HG02571 (cell line): ENCODE data around the gene ARHGAP26.
"Not testable (repeated sequence)": the region's sequence is repeated elsewhere in the genome, so short reads cannot be mapped to it uniquely, and the experiment has no call there.

Experiments used
- ATAC-seq: cut with Tn5 transposase; IDR thresholded peaks from one replicate; pipeline ENCODE4 v1.9.1; 2021; ENCODE audit warnings: mild to moderate bottlenecking, moderate library complexity; ENCODE audit not compliant: unreplicated experiment

ARHGAP26 gene

DNA sequence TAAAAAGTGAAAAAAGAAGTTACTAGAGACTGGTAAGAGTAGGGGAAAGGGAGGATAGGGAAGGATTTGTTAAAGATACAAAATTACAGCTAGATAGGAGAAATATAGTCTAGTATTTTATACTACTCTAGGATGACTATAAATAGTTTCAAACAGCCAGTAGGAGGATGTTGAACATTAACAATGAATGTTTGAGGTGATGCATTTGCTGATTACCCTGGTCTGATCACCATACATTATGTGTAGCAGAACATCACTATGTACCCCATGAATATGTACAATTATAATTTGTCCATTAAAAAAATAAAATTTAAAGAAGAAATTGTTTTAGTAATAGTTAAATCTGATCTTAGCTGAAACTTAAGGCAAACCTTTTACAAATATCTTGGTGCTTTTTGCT, 302.6 kb downstream of the ARHGAP26 start:
- no peak for ATAC-seq

DNA sequence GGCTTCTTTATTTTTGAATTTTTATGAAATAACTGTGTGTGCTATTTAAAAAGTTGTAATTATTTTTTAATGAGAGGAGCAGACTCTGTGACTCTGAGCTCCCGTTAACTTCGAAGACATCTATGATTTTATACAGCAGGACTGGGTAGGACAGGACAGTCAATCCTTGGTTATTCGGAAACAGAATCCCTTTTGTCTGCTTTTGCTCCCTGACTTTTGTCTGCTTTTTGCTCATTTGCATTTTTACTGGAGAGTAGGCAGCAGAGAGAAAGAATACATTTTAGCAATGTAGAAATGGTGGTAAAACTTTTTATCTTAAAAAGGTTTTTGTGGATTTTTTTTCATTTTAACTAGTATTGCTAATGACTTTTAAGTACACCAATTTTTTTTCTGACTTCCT, 303.6 kb downstream of the ARHGAP26 start:
- no peak for ATAC-seq

GRCh38 chr5:143074414-143074996, 304.3 kb downstream of the ARHGAP26 start:
- ATAC-seq = no peak

DNA sequence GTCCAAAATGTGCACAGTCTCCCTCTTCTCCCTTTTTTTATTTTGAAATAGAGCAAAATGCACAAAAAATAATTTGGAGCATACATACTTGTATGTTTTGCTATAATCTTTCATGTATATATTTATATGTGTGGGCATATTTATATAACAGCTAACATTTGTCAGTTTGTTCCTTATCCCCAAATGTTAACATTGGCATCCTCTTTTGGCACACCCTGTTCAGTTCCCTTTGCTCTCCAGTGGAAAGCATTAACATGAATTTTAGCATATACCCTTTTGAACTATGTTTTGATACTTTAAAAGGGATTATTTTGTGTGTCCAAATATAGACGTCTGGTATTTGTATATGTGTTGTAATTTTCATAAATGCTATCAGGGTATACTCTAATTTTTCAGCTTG, 306.2 kb downstream of the ARHGAP26 start:
- no peak for ATAC-seq

DNA sequence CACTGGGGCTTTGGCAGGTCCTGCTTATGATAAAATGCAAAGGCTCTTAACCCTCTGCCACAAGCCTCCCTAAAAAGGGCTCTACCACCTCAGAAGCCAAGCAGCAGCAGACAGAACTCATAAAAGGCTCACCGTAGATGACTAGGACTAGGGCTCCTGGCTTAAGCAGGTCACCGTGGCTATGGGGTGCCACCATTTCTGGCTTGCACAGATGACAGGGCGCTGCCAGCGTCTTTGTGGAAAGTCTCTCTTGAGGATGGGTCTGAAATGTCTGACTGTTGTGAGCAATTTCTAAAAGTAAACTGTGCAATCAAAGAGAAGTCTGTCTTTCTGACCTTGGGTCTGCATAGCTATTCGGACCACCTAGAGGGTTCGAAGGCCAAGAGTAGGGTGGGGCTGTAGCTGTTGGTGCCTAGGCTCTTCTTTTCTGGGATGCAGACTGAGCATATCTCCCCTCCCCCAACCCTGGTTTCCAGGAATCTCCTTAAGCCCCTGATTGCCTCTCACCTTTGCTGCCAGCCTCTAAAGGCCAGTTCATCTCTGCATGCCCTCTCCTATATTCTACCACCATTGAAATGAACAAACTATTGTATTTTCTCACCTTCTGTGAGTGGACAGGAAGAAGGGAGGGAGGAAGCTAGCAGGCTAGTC, 307.4 kb downstream of the ARHGAP26 start:
- no peak for ATAC-seq

DNA sequence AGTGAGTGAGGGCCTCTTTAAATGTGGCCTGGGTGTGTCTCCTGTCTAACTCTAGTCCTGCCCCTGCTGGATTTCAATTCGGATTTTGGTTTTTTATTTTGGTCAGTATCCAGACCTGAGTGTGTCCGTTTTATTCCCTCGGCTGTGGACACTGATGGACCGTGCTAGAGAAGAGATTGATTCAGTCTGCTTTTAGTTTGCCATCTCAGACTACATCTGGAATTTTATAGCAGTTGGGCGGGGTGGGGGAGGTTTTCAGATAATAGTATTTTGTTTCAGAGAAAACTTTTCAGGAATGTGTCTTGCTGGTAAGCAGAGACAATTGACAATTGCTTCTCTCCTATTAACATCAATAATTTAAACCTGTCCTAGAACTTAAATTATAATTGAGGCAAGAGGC, 308.1 kb downstream of the ARHGAP26 start:
- ATAC-seq = no peak

- no peak for ATAC-seq
These were observed 308.8 kb downstream of the ARHGAP26 start for GRCh38 chr5:143078971-143079370.

DNA sequence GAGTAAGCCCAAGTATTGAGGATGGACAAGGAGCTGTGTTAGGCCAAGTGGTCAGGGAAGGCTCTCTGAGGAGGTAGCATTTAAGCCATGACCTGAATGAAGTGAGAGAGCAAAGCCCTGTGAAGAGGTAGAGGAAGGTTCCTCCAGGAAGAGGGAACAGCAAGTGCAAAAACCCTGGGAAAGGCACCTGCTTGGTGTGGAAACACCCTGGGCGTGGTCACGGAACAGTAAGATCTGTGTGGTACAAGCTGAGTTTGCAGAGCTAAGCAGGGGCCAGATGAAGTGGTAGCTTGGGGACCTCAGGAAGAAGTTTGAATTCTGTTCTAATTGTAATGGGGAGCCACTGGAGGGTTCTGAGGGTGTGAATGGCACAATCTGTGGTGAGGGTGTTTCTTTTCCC, 310.2 kb downstream of the ARHGAP26 start:
- ATAC-seq = no peak

GRCh38 chr5:143080982-143081381, 310.8 kb downstream of the ARHGAP26 start:
- no peak for ATAC-seq

DNA sequence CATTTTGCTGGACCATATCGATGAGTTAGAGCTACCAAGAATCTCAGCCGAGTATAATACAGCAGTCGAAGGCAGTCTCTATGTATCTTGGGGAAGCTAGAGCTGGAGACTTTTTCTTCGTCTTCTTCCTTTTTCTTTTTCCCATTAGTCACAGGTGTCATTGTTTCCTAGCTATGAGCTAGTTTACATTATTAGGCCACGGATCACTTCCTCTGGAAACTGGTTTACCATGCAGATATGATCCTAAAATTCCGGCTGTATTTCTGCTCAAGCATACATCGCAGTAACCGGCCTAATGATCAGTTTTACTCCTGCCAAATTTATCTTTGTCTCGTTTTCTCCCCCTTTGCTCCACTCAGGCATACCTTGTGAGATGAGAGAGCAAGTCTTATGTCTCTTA, 312.8 kb downstream of the ARHGAP26 start:
- no peak for ATAC-seq

- no peak for ATAC-seq
These were observed 314.2 kb downstream of the ARHGAP26 start for GRCh38 chr5:143084407-143084806.

GRCh38 chr5:143085319-143085917, 315.2 kb downstream of the ARHGAP26 start:
- no peak for ATAC-seq

GRCh38 chr5:143086546-143086907, 316.4 kb downstream of the ARHGAP26 start:
- no peak for ATAC-seq

DNA sequence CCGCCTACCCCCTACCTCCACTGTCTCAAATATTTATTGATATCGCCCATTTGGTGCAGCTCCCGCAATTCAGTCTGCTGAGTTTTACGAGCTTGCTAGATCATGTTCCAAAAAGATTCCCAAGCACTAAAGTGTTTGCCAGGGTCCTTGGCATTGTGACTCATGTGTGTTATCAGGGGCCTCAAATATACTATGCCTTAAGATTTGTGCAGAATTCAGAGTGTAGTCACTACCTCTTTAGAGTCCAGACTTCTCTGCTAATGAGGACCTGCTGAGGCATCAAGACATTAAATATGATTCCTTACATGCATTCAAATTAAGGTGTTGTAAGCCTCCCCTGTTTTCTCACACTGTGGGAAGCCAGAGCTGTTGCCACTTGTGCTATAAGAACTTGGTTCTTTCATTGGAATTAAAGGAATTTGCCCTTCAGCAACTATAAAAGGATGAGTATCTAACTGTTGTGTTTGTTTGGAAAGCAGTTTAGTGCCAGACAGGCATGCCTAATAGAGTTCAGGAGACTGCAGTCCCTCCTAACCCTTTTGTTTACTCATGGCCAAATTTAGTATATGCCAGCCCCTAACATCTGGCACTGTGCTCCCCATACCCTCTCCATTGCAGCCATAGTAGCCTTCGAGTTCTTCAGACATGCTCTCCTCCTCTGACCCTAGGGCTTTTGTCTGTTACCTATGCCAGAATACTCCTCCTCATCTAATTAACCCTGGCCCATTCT, 316.9 kb downstream of the ARHGAP26 start:
- no peak for ATAC-seq

- not testable (repeated sequence) for ATAC-seq
These were observed 318.5 kb downstream of the ARHGAP26 start for GRCh38 chr5:143088702-143089101.

- not testable (repeated sequence) for ATAC-seq
These were observed 319.9 kb downstream of the ARHGAP26 start for GRCh38 chr5:143090044-143090443.

DNA sequence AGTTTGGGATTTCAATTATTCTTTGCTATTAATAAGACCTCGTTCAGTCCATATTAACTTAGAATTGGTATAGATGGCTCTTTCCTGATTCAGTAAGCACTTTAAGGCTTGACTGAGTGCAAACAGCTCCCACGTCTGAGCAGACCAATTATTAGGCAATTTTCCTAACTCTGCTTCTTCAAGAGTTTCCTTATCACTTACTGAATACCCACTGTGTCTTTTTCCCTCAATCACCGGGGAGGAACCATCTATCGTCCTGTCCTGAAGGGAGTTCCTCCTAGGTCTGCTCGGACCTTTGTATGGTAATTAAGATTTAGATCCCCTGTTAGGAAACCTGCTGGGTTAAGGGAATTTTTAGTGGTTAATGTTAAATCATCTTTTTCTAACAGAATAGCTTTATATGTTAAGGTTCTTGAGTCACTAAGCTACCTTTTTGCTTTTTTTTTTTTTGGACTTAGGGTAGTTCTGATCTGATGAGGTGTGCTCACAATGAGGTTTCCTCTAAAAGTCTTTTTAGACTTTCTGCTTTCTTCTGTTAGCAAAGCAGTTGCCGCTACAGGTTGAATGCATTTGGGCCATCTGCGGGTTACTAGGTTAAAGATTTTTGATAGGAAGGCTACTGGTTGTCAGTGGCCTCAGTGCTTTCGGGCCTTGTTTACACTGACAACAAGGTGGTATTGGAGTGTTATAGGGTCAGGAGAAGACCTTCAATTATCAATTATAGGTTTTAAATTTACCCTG, 322.7 kb downstream of the ARHGAP26 start:
- ATAC-seq = not testable (repeated sequence)

GRCh38 chr5:143093452-143094086, 323.4 kb downstream of the ARHGAP26 start:
- ATAC-seq = no peak

DNA sequence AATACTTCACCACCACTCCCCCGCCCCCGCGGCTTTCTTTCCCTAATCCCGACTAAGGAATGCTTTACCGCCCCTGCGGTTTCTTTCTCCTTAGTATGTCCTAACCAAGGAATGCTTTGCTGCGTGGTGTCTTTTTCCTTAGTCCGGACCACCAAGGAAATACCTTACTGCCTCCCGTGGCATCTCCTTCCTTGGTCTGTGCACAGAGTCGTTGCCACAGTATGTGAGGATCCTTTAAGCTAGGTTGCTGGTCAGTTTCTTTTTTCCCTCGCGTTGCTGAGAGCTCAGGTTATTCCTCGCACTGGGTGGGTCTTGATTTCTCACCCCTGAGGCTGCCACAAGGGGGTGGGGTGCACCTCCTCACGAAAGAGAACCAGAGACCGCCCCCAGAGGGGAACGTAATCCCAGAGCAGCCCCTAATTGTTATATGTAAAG, 323.9 kb downstream of the ARHGAP26 start:
- no peak for ATAC-seq

DNA sequence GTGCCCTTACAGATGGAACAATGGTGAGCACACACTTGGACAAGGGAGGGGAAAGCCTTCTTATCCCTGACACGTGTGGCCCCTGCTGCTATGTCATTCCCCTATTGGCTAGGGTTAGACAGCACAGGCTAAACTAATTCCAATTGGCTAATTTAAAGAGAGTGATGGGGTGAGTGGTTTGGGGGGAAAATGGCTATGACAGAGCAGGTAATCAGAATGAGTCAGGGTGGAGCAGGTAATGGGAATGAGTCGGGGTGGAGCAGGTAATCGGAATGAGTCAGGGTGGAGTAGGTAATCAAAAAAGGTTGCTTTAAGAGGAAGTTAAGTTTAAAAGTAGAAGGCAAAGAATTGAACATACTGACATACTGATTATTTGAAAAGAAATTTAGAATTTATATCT, 324.4 kb downstream of the ARHGAP26 start:
- not testable (repeated sequence) for ATAC-seq

GRCh38 chr5:143101121-143101520, 330.9 kb downstream of the ARHGAP26 start:
- no peak for ATAC-seq
